Mucosa of stomach (tissue), 1 donor: ENCODE data around the gene DYNLL2.
"Not testable (repeated sequence)": the region's sequence is repeated elsewhere in the genome, so short reads cannot be mapped to it uniquely, and the experiment has no call there.

Source experiments
- H3K27me3 ChIP-seq: one replicate; pipeline ENCODE4 v1.7.0; 2013; ENCODE audit warnings: mild to moderate bottlenecking, low read length; ENCODE audit not compliant: control insufficient read depth, insufficient read depth
- H3K36me3 ChIP-seq: one replicate; pipeline ENCODE4 v1.7.0; 2013; ENCODE audit warnings: low read length; ENCODE audit not compliant: control insufficient read depth, insufficient read depth
- H3K4me1 ChIP-seq: one replicate; pipeline ENCODE4 v1.7.0; 2013; ENCODE audit warnings: mild to moderate bottlenecking, low read length; ENCODE audit not compliant: control insufficient read depth, insufficient read depth
- H3K4me3 ChIP-seq: one replicate; pipeline ENCODE4 v1.7.0; 2013; ENCODE audit warnings: low read length
- H3K9ac ChIP-seq: one replicate; pipeline ENCODE4 v1.7.0; 2013; ENCODE audit warnings: mild to moderate bottlenecking, low read length, moderate library complexity
- H3K9me3 ChIP-seq: one replicate; pipeline ENCODE4 v1.7.0; 2013; ENCODE audit warnings: mild to moderate bottlenecking, low read length, moderate library complexity; ENCODE audit not compliant: control insufficient read depth
- donor health status: Pancreatic carcinoma.

DYNLL2 gene

DNA sequence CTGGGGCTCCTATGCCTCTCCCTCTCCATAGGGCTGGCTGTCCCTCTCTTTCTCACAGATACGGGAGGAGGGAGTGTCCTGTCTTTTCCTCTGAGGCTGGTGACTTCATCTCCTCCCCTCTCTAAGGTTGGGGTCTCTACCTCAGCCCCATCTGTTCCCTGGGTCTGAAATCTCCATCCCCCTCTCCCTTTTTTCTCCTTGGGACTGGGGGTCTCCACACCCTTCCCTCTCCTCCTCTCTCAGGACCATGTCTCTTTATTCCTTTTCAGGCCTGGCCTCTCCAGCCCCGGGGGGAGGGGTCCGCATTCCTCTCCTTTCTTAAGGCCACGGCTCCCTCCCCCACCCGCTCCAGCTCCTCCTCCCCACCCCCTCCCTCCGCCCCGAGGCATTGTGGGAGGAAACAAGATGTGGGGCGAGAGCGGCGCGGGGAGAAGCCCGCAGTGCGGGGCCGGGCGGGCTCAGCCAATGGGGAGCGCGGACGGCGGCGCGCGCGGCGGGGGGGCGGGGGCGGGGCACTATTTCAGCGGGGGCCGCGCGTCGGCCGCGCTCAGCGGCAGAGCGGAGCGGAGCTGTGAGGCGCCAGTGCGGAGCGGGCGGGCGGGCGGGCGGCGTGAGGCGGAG lies at the start of gene DYNLL2:
DYNLL2 (plus strand) TSS at position 550 of the 621 bp plus-strand sequence. CDS start 3,672 bp downstream, outside the sequence.
- Histone ChIP-seq H3K27me3 (no peaks in the 10 kb centered on the region), H3K36me3 (peaks cover under 1% of the 10 kb centered on the region), H3K9me3 (no peaks in the 10 kb centered on the region), H3K4me1 (peaks cover 19% of the 10 kb centered on the region), H3K9ac (peak within 1 kb of the TSS; percentile 86), H3K4me3 (peak within 1 kb of the TSS; percentile 76)

DNA sequence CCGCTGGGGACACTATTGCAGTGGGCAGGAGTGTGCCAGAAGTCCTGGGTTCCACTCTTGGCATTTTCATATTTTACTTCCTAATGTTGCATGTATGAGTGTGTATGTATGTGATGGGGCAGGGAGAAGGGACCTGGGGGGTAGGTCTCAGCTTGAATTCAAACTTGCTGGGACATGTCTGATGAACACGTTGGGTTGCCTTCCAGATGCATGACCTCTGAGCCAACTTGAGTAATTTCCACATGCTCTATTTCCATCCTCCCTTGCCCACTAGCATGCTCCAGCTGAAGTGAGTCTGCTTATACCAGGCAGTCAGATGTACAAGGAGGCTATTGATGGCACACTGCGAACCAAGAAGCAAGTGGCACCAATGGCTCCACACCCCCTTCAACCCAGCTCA lies 43.2 kb upstream of the DYNLL2 start:
- Histone ChIP-seq H3K36me3 (no peaks in the 10 kb centered on the region), H3K4me3 (no peak overlapping the region), H3K9me3 (no peaks in the 10 kb centered on the region), H3K27me3 (peaks cover 4% of the 10 kb centered on the region), H3K4me1 (no peaks in the 10 kb centered on the region), H3K9ac (no peak overlapping the region)

DNA sequence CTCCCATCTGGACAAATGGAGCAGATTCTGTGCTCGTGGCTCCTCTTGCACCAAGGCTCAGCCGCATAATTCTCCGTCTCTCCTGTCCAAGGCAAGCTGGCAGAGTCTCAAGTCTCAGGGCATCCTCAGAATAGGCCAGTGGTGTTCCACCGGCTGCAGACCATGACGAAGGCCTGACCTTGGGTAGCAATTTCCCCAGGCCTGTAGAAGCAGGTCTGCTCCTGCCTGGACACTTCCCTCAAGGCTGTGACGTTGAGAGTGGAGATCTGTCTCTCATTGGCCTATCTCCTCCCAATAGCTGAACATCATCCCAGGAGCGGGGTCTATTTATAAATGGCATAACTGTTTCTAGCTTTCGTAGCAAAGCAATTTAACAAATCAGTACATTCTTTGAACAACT lies 42.8 kb upstream of the DYNLL2 start:
- H3K4me3 ChIP-seq = no peak overlapping the region
- no peaks in the 10 kb centered on the region for H3K9me3 ChIP-seq
- H3K9ac ChIP-seq = no peak overlapping the region
- no peaks in the 10 kb centered on the region for H3K4me1 ChIP-seq
- no peaks in the 10 kb centered on the region for H3K36me3 ChIP-seq
- H3K27me3 ChIP-seq = peaks cover 4% of the 10 kb centered on the region

DNA sequence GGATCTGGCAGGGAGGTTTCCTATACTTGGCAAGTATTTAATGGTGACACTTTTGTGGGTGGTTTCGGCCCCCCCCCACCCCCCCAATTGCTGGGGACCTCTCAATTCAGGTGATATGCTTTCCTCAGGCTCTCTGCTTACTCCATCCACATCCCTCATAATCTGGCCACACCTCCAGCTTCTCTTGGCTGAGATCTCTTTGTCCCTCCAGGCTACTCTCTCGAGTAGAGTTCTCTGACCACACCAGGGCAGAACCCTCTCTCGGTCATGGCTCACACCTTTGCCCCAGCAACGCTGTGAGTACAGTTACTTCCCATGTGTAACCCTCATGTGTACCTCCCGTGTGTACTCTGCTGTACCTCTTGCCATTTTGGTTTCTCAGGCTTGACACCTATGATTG lies 42.1 kb upstream of the DYNLL2 start:
- Histone ChIP-seq H3K36me3 (no peaks in the 10 kb centered on the region), H3K4me1 (no peaks in the 10 kb centered on the region), H3K9ac (no peak overlapping the region), H3K27me3 (peaks cover 4% of the 10 kb centered on the region), H3K9me3 (no peaks in the 10 kb centered on the region), H3K4me3 (no peak overlapping the region)

DNA sequence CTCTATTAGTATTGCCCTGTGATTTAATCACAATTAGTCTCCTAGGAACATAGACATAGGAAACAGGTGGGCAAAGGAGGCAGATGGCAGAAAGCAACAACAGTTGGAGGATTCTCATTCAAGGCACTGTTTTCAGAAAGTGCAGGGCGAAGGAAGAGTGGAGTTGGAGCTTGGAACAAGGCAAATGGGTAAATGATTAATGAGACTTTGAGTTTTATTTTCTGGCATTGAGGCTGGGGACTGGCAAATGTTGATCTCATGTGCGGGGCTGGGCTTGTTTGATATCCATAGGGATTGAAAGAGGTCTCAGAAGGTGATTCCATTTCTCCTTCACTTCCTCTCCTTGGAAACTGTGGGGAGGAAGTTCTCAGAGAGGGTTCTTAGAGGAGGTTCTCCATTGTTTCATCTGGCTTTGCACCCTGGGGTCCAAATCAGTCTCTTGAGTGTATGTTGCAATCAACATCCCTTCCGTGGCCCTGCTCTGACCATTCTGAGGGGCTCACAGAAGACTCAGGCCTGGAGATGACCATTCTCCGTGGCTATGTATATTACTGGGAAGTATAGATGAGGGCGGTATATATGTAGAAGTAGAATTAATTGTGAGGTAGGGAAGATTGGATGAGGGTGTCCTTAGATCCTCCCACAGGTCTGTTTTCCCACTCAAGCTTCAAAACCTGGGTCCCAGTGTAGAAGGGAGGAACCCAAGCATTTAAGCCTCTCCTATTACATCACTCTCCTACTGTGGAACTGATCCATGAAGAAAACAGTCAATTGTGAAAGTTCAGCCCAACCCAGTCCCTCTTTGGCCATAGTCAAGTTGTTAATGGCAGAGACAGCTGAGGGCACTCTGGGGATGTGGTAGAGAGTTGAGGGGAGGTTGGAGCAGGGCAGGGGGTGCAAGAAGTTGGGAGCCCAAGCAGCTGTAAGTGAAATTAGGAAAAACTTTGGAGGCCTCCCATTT lies 39.7 kb upstream of the DYNLL2 start:
- Histone ChIP-seq H3K36me3 (no peaks in the 10 kb centered on the region), H3K4me3 (no peak overlapping the region), H3K9me3 (no peaks in the 10 kb centered on the region), H3K27me3 (peaks cover 4% of the 10 kb centered on the region), H3K9ac (no peak overlapping the region), H3K4me1 (no peaks in the 10 kb centered on the region)

DNA sequence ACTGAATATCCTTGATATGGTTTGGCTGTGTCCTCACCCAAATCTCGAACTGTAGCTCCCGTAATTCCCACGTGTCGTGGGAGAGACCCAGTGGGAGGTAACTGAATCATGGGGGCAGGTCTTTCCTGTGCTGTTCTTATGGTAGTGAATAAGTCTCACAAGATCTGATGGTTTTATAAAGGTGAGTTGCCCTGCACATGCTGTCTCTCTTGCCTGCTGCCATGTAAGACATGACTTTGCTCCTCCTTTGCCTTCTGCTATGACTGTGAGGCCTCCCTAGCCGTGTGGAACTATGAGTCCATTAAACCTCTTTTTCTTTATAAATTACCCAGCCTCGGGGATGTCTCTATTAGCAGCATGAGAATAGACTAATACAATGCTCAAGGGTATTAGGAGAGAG lies 39.0 kb upstream of the DYNLL2 start:
- H3K4me1 ChIP-seq, H3K4me3 ChIP-seq, H3K27me3 ChIP-seq, H3K9ac ChIP-seq, H3K9me3 ChIP-seq, H3K36me3 ChIP-seq: not testable (repeated sequence)

DNA sequence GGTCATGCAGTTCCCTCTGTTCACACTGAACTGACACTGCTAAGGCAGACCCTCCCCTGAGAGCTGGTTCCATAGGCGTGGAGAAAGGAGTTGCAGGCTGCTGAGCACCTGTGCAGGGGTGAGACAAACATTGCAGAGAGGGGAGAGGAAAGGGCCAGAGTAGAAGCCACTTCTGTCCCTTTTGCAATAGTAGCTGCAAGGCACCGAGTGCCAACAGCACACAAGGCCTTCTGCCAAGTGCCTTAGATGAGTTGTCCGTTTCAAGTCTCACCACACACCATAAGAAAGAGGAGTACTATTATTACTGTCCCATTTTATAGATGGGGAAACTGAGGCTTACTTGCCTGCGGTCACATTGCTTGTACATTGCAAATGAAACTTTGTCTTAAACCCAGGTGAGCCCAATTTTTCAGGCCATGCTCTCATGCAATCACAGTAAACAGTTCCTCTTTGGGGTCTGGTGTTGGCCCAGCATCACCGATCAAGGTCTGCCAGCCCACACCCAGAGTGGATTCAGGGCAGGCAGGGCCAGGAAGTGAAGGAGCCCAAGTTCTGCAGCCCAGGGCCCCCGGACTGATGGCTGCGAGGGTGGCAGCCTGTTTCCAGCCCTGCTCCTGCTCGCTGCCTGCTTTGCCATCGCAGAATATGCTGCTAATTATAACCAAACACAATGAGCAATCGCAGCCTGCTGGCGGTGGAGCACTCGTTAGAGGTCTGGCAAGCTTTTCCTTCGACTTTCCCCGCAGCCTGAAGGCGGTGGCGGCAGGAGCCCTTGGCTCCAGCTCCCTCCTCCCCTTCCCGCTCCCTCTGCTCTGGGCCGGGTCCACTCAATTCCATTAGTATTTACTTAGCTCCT lies 36.8 kb upstream of the DYNLL2 start:
- H3K9me3 ChIP-seq = no peaks in the 10 kb centered on the region

DNA sequence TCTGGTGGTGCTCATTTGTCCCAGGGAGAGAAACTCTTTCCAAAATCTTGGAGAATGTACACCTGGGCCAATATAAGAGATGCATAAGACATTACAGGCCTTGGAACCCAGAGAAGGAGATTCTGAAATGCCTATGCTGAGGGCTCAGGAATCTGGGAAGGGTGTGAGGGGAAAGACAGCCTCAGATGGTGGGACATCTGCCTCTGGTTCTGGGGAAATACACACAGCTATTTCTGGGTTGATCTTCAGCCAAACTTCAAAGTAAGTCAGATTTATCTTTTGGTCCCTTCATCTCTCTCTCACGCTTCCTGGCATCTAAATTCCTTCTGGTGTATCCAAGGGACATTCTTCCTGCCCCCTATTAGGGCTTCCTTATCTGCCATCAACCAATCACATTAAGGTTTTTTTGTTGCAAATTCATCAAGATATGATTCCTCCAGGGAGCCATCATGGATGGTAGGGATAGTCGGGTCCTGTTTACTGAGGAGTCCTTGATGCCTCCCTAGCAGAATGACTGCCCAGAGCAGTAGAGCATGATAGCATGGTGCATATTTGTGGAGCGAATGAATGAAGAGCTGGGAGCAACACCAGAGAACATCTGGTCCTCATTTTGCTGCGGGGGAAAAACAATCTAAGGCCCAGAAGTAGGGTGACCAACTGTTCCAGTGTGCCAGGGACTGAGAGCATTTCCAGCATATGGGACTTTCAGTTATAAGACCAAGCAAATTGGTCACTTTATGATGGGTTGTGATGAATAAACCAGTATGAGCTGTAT lies 35.7 kb upstream of the DYNLL2 start:
- H3K9ac ChIP-seq = no peak overlapping the region
- no peaks in the 10 kb centered on the region for H3K36me3 ChIP-seq
- no peaks in the 10 kb centered on the region for H3K27me3 ChIP-seq
- no peaks in the 10 kb centered on the region for H3K9me3 ChIP-seq
- H3K4me1 ChIP-seq = no peaks in the 10 kb centered on the region
- H3K4me3 ChIP-seq = no peak overlapping the region

More for the DNA sequence above, 36.8 kb upstream of the DYNLL2 start:
- H3K9ac ChIP-seq = no peak overlapping the region
- H3K4me1 ChIP-seq = no peaks in the 10 kb centered on the region
- H3K4me3 ChIP-seq = no peak overlapping the region
- no peaks in the 10 kb centered on the region for H3K36me3 ChIP-seq
- no peaks in the 10 kb centered on the region for H3K27me3 ChIP-seq

DNA sequence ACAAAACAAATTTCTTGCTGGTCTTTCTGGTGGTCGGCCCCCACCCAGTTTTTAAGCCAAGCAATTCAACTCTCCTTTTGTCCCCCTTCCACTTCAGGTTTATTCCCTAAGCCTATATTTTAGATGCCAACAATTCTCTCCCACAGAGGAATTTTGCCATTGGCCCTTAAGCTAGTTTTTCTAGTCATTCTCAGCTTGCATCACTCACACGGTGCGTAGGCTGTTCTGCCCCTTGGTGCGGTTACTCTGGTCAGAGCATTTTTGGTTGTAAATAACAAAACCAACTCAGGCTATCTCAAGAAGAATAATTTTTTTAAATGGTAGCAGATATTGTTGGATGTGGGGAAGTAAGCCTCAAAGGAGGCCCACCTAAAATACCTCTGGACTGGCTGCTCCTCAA lies 33.7 kb upstream of the DYNLL2 start:
- Histone ChIP-seq H3K4me3 (no peak overlapping the region), H3K9ac (no peak overlapping the region), H3K4me1 (no peaks in the 10 kb centered on the region)

DNA sequence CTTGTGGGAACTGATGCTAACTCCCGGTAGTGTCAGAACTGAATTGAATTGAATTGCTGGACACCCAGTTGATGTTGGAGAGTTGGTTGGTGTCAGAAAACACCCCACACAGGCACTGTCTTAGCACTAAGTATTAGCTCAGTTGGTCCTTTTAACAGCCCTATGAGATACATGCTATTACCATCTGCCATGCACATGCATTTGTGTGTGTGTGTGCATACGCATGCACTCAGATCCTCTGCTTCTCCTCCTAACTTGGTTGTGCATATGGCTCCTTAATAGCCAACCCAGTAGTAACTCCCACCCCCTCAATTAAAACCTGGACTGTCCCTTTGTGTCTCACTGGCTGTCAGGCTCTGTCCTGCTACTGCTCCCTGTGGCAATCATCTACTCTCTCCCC lies 32.3 kb upstream of the DYNLL2 start:
- no peaks in the 10 kb centered on the region for H3K27me3 ChIP-seq
- H3K9me3 ChIP-seq = no peaks in the 10 kb centered on the region
- H3K9ac ChIP-seq = no peak overlapping the region
- no peak overlapping the region for H3K4me3 ChIP-seq
- H3K36me3 ChIP-seq = no peaks in the 10 kb centered on the region
- H3K4me1 ChIP-seq = no peaks in the 10 kb centered on the region

More for the DNA sequence above, 33.7 kb upstream of the DYNLL2 start:
- Histone ChIP-seq H3K9me3 (no peaks in the 10 kb centered on the region), H3K36me3 (no peaks in the 10 kb centered on the region), H3K27me3 (no peaks in the 10 kb centered on the region)

DNA sequence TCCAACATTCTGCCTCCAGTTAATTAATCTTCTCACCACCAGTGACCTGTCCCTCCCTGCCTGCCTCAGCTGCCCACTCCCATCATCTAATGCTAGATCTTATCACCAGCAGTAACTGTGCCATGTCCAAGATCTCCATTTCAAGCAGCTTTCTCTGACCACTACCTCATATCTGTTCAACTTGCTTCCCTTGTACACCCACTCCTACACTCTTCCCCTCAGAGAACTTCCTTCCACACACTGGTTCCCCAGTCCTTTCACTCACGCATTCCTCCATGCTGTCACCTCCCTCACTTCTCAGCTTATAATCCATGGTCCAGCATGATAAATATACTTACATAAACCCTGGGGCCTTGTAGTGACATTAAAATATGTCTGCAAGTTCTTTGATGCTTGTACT lies 31.8 kb upstream of the DYNLL2 start:
- Histone ChIP-seq H3K36me3 (no peaks in the 10 kb centered on the region), H3K9me3 (no peaks in the 10 kb centered on the region), H3K9ac (no peak overlapping the region), H3K4me3 (no peak overlapping the region), H3K27me3 (no peaks in the 10 kb centered on the region), H3K4me1 (no peaks in the 10 kb centered on the region)
